Osteocyte (in vitro differentiated cells): ENCODE data around the gene AEN. TPM values are rescaled to one million over a fixed set of nuclear protein-coding genes. Genes with fewer than 3 reads are reported as not detected.

ENCODE experiments used
- DNase-seq: peaks from one replicate; pipeline ENCODE4 v3.0.0; 2021; ENCODE audit warnings: mixed read lengths; ENCODE audit not compliant: unreplicated experiment; ENCODE audit errors: extremely low spot score
- H3K27ac Mint-ChIP-seq: one replicate; pipeline ENCODE4 v1.8.0; 2021; ENCODE audit warnings: mild to moderate bottlenecking, mixed read lengths; ENCODE audit not compliant: unreplicated experiment
- H3K27me3 Mint-ChIP-seq: one replicate; pipeline ENCODE4 v1.8.0; 2021; ENCODE audit warnings: mixed read lengths; ENCODE audit not compliant: unreplicated experiment
- H3K36me3 Mint-ChIP-seq: one replicate; pipeline ENCODE4 v1.8.0; 2021; ENCODE audit warnings: mixed read lengths; ENCODE audit not compliant: unreplicated experiment
- H3K4me1 Mint-ChIP-seq: one replicate; pipeline ENCODE4 v1.8.0; 2021; ENCODE audit warnings: mixed read lengths; ENCODE audit not compliant: unreplicated experiment
- H3K4me3 Mint-ChIP-seq: one replicate; pipeline ENCODE4 v1.8.0; 2021; ENCODE audit warnings: mild to moderate bottlenecking, moderate library complexity, mixed read lengths; ENCODE audit not compliant: unreplicated experiment
- H3K9me3 Mint-ChIP-seq: one replicate; pipeline ENCODE4 v1.8.0; 2021; ENCODE audit warnings: mixed read lengths; ENCODE audit not compliant: unreplicated experiment
- total RNA-seq: library from RNA; stranded (reverse); gene quantifications from 2 replicates; pipeline ENCODE4 v1.2.1, GENCODE V29; 2021
- TF ChIP-seq, protein P1 (sequence below): fragments of 200-600 bp; sonication (generic); IDR thresholded peaks from 2 replicates; pipeline ENCODE4 v1.5.0; 2021; ENCODE audit warnings: antibody characterized with exemption, mild to moderate bottlenecking, moderate library complexity

Gene AEN
- total RNA-seq, 1 donor from 2014 or later = 25.1 TPM

DNA sequence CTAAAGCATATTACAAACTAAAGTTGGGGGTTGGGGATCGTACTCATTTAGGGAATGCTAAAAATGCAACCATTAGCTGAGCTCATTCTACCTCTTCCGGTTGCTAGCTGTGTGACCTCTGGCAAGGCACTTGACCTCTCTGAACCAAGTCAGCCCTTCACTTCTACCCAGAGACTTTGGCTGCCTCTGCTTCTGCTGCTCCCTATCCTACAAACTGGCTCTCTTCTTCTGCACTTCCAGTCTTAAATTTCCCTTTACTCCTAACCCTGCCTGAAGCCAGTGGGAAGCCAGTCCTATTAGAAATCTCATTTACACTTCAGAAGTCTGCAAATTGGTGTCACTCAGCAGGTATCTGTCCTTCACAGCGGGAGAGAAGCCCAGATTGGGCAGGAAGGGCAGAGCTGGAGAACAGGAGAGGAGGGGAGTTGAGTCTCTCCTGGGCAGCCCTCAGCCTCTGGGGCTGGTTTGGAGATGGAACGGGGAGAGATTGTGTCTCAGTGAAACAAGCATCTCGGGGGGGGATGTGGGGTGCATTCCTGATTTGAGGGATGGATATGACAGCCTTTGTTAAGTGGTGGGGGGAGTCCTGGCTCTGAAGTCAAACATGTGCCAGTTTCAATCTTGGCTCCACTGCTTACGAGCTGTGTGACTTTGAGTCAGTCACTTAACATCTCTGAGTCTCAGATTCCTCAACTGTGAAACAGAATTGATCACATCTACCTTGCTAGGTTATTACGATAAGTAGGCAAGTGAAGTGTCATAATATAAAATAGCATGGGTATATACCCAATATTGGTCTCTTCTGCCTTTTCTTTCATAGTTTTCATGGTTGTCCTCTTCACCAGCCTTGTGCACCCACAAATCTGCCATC, 7.8 kb upstream of the AEN start:
- Mint-ChIP-seq H3K27me3 (peaks cover 32% of the 10 kb centered on the region), H3K4me3 (no peak overlapping the region), H3K4me1 (peaks cover 15% of the 10 kb centered on the region), H3K27ac (no peak overlapping the region), H3K36me3 (no peaks in the 10 kb centered on the region), H3K9me3 (no peaks in the 10 kb centered on the region)
- no peak for DNase-seq
- TF ChIP-seq, protein P1, sequence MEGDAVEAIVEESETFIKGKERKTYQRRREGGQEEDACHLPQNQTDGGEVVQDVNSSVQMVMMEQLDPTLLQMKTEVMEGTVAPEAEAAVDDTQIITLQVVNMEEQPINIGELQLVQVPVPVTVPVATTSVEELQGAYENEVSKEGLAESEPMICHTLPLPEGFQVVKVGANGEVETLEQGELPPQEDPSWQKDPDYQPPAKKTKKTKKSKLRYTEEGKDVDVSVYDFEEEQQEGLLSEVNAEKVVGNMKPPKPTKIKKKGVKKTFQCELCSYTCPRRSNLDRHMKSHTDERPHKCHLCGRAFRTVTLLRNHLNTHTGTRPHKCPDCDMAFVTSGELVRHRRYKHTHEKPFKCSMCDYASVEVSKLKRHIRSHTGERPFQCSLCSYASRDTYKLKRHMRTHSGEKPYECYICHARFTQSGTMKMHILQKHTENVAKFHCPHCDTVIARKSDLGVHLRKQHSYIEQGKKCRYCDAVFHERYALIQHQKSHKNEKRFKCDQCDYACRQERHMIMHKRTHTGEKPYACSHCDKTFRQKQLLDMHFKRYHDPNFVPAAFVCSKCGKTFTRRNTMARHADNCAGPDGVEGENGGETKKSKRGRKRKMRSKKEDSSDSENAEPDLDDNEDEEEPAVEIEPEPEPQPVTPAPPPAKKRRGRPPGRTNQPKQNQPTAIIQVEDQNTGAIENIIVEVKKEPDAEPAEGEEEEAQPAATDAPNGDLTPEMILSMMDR = no peak

DNA sequence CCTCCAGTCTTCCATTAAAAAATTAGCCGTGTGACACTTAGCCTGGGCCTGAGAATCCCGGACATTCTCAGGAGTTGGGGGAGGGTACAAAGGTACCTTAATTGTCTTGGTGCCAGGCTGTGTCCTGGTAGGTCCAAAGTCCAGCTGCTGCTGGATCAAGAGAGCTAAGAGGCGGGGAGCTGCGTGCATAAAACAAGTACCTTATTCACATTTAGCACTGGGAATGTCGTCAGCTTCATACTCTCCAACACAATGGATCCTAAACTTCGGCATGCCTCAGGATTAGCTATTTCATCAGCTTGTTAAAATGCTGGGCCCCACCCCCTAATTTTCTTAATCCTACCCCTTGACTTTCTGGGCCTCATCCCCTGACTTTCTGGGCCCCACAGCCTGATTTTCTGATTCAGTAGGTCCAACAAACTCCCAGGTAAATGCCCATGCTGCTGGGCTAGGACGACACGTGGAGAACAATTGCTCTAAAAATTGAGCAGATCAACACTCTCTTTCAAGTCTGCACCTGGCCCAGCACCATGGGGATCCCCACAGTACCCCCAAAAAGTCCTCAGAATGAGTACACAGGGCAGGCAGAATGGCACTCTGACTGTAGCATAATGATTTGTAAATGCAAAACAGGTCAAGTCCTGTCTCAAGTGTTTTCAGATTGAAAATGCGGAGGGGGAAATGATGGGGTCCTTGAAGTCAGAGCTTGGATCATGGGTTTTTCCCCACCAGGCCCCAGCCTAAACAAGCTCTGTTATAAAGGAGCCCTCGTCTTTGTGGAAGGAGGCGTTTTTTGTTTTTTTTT, 5.6 kb upstream of the AEN start:
- Mint-ChIP-seq H3K27me3 (peaks cover 11% of the 10 kb centered on the region), H3K9me3 (no peaks in the 10 kb centered on the region), H3K4me1 (peaks cover 15% of the 10 kb centered on the region), H3K36me3 (no peaks in the 10 kb centered on the region), H3K27ac (no peak overlapping the region), H3K4me3 (no peak overlapping the region)
- TF ChIP-seq, protein P1 = no peak
- no peak for DNase-seq

DNA sequence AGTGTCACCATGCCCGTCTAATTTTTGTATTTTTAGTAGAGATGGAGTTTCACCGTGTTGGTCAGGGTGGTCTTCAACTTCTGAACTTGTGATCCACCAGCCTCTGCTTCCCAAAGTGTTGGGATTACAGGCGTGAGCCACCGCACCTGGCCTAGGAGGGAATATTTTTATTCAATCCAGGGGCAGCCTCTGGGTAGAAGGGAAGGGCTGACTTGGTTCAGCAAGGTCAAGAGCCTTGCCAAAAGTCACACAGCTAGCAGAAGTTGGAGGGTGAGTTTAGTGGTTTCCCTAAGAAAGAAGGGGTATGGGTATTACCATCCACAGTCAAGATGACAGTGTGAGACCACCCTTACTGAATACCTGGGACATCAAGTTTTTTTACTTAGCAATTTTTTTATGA, 4.9 kb upstream of the AEN start:
- H3K36me3 Mint-ChIP-seq = no peaks in the 10 kb centered on the region
- no peak for DNase-seq
- H3K4me3 Mint-ChIP-seq = no peak overlapping the region
- H3K27ac Mint-ChIP-seq = no peak overlapping the region
- peaks cover 20% of the 10 kb centered on the region for H3K4me1 Mint-ChIP-seq
- peaks cover 6% of the 10 kb centered on the region for H3K27me3 Mint-ChIP-seq
- H3K9me3 Mint-ChIP-seq = no peaks in the 10 kb centered on the region
- TF ChIP-seq, protein P1 = no peak

DNA sequence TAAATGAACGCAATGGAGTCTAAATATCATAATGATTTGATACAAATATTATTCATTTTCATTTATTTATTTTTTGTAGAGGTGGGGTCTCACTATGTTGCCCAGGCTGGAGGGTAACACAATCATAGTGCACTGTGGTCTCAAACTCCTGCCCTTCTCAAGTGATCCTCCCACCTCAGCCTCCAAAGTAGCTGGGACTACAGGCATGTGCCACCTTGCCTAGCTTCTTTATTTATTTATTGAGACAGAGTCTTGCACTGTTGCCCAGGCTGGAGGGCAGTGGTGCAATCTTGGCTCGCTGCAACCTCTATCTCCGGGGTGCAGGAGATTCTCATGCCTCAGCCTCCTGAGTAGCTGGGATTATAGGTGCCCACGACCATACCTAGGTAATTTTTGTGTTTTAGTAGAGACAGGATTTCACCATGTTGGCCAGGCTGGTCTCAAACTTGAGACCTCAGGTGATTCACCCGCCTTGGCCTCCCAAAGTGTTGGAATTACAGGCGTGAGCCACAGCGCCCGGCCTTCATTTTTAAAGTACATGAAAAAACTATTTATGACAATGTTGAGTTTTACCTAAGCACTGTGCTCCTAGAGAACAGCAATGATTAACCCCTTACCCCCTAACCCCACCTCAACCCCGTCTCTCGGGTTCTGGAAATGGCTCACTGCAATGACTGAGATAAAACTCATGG, 4.0 kb upstream of the AEN start:
- TF ChIP-seq, protein P1 = no peak
- DNase-seq = peak; percentile 25
- Mint-ChIP-seq H3K9me3 (no peaks in the 10 kb centered on the region), H3K4me3 (no peak overlapping the region), H3K27ac (no peak overlapping the region), H3K4me1 (peaks cover 21% of the 10 kb centered on the region), H3K27me3 (no peaks in the 10 kb centered on the region), H3K36me3 (no peaks in the 10 kb centered on the region)
